IMR-90 (cell line): Measurements from ENCODE around the gene ESR2. TPM values are rescaled to one million over a fixed set of nuclear protein-coding genes. Genes with fewer than 3 reads are reported as not detected.

ENCODE experiments used
- ATAC-seq: fragments of 200-7000 bp; cut with Tn5 transposase; 2 replicates; pipeline ENCODE4 v1.9.1; 2020; ENCODE audit warnings: low read depth, mild to moderate bottlenecking, moderate library complexity
- BruUV-seq: library from RNA; stranded (reverse); fragments of 400-500 nt; replicated peaks from 2 replicates; lab custom pipeline; 2021; lab: Mats Ljungman, UMichigan
- CTCF ChIA-PET: fragments of 300-600 bp; formaldehyde crosslinking; extraction: SDS; loops from one replicate; lab custom pipeline; 2021; ENCODE audit warnings: antibody characterized with exemption; lab: Yijun Ruan, JAX
- POLR2A ChIA-PET: fragments of 300-600 bp; sonication (Branson Sonifier 250); formaldehyde crosslinking; loops from one replicate; lab custom pipeline; 2022; ENCODE audit warnings: antibody characterized with exemption; ENCODE audit not compliant: unreplicated experiment; lab: Charles Lee
- DNase-seq: peaks from one replicate; pipeline ENCODE4 v3.0.0; 2013
- H2AFZ ChIP-seq: replicated peaks from 2 replicates; pipeline ENCODE3; 2013; ENCODE audit warnings: low read length, mild to moderate bottlenecking; ENCODE audit not compliant: poor library complexity
- H2AK5ac ChIP-seq: 2 replicates; pipeline ENCODE4 v1.6.1; 2013; ENCODE audit warnings: low read depth, low read length, inconsistent platforms
- H2AK9ac ChIP-seq: replicated peaks from 2 replicates; pipeline ENCODE3; 2013; ENCODE audit warnings: mild to moderate bottlenecking, low read depth, low read length, moderate library complexity; ENCODE audit not compliant: poor library complexity
- H2BK120ac ChIP-seq: 2 replicates; pipeline ENCODE4 v1.6.1; 2013; ENCODE audit warnings: low read depth, low read length, inconsistent platforms
- H2BK15ac ChIP-seq: 3 replicates; pipeline ENCODE4 v1.6.1; 2013; ENCODE audit warnings: low read depth, low read length, inconsistent platforms
- H2BK20ac ChIP-seq: 2 replicates; pipeline ENCODE4 v1.6.1; 2013; ENCODE audit warnings: low read depth, mild to moderate bottlenecking, inconsistent platforms, low read length, moderate library complexity
- H2BK5ac ChIP-seq: 2 replicates; pipeline ENCODE4 v1.6.1; 2013; ENCODE audit warnings: mild to moderate bottlenecking, low read depth, low read length, inconsistent platforms; ENCODE audit not compliant: poor library complexity, severe bottlenecking
- H3K14ac ChIP-seq: replicated peaks from 2 replicates; pipeline ENCODE4 v1.6.1; 2013; ENCODE audit warnings: low read depth, low read length, inconsistent platforms
- H3K18ac ChIP-seq: 2 replicates; pipeline ENCODE4 v1.6.1; 2013; ENCODE audit warnings: low read depth, low read length, control low read depth
- H3K23ac ChIP-seq: 2 replicates; pipeline ENCODE4 v1.6.1; 2013; ENCODE audit warnings: low read depth, low read length, inconsistent platforms
- H3K27ac ChIP-seq: 2 replicates; pipeline ENCODE4 v1.5.1; 2013; ENCODE audit warnings: mild to moderate bottlenecking, control low read depth, low read length; ENCODE audit not compliant: insufficient read depth
- H3K27me3 ChIP-seq: 2 replicates; pipeline ENCODE4 v1.6.1; 2013; ENCODE audit warnings: low read length; ENCODE audit not compliant: control insufficient read depth, insufficient read depth
- H3K36me3 ChIP-seq: 2 replicates; pipeline ENCODE4 v1.6.1; 2013; ENCODE audit warnings: low read length, mixed read lengths; ENCODE audit not compliant: control insufficient read depth, insufficient read depth
- H3K4ac ChIP-seq: 2 replicates; pipeline ENCODE4 v1.6.1; 2013; ENCODE audit warnings: low read depth, low read length, inconsistent platforms
- H3K4me1 ChIP-seq: 2 replicates; pipeline ENCODE4 v1.6.1; 2013; ENCODE audit warnings: low read length, mixed read lengths; ENCODE audit not compliant: control insufficient read depth, insufficient read depth
- H3K4me2 ChIP-seq: 2 replicates; pipeline ENCODE4 v1.6.1; 2013; ENCODE audit warnings: low read depth, mild to moderate bottlenecking, control low read depth, low read length, moderate library complexity
- H3K4me3 ChIP-seq: 2 replicates; pipeline ENCODE4 v1.5.1; 2013; ENCODE audit warnings: low read depth, mild to moderate bottlenecking, control low read depth, low read length, moderate library complexity; ENCODE audit not compliant: insufficient read depth
- H3K56ac ChIP-seq: 2 replicates; pipeline ENCODE4 v1.6.1; 2013; ENCODE audit warnings: low read length, inconsistent platforms; ENCODE audit not compliant: insufficient read depth; ENCODE audit errors: extremely low read depth
- H3K79me1 ChIP-seq, 2 experiments: 2 replicates each; pipeline ENCODE4 v1.6.1; 2013; ENCODE audit warnings: low read length in 2 of 2, inconsistent platforms in 1 of 2, low read depth in 1 of 2
- H3K9ac ChIP-seq: 2 replicates; pipeline ENCODE4 v1.6.1; 2013; ENCODE audit warnings: low read depth, low read length, control low read depth
- H3K9me1 ChIP-seq: 2 replicates; pipeline ENCODE4 v1.6.1; 2013; ENCODE audit warnings: low read length, inconsistent platforms; ENCODE audit not compliant: insufficient read depth
- H3K9me3 ChIP-seq: 2 replicates; pipeline ENCODE4 v1.6.1; 2013; ENCODE audit warnings: low read length; ENCODE audit not compliant: control insufficient read depth, insufficient read depth
- H4K20me1 ChIP-seq: 2 replicates; pipeline ENCODE4 v1.6.1; 2013; ENCODE audit warnings: low read length, inconsistent platforms; ENCODE audit not compliant: insufficient read depth
- H4K5ac ChIP-seq: 2 replicates; pipeline ENCODE4 v1.6.1; 2013; ENCODE audit warnings: mild to moderate bottlenecking, low read depth, low read length, control low read depth
- H4K8ac ChIP-seq, 2 experiments: 2 replicates each; pipeline ENCODE4 v1.6.1; 2013; ENCODE audit warnings: low read depth in 2 of 2, low read length in 2 of 2, control low read depth in 1 of 2, inconsistent platforms in 1 of 2
- H4K91ac ChIP-seq: 2 replicates; pipeline ENCODE4 v1.6.1; 2013; ENCODE audit warnings: low read depth, low read length, inconsistent platforms; ENCODE audit not compliant: insufficient read depth
- BHLHE40 ChIP-seq: fragments of 150-350 bp; IDR thresholded peaks from 2 replicates; pipeline ENCODE4 v1.6.1; 2016; ENCODE audit warnings: mild to moderate bottlenecking, low read depth, low read length
- CEBPB ChIP-seq: IDR thresholded peaks from 2 replicates; pipeline ENCODE4 v1.6.1; 2012; ENCODE audit warnings: low read depth, low read length, improper control_type of control experiment
- FOS ChIP-seq: fragments of 150-350 bp; IDR thresholded peaks from 2 replicates; pipeline ENCODE4 v1.6.1; 2016; ENCODE audit warnings: low read depth, low read length
- MAFK ChIP-seq: IDR thresholded peaks from 2 replicates; pipeline ENCODE4 v1.6.1; 2012; ENCODE audit warnings: low read depth, low read length, improper control_type of control experiment
- MAZ ChIP-seq: IDR thresholded peaks from 2 replicates; pipeline ENCODE4 v1.6.1; 2012; ENCODE audit warnings: low read depth, mild to moderate bottlenecking, low read length, improper control_type of control experiment, moderate library complexity, borderline replicate concordance
- MXI1 ChIP-seq: IDR thresholded peaks from 2 replicates; pipeline ENCODE4 v1.6.1; 2012; ENCODE audit warnings: low read depth, mild to moderate bottlenecking, low read length, moderate library complexity, borderline replicate concordance
- NFE2L2 ChIP-seq: fragments of 150-350 bp; IDR thresholded peaks from 2 replicates; pipeline ENCODE4 v1.6.1; 2016; ENCODE audit warnings: low read depth, mild to moderate bottlenecking, low read length
- POLR2A ChIP-seq: IDR thresholded peaks from 2 replicates; pipeline ENCODE4 v1.6.1; 2012; ENCODE audit warnings: mild to moderate bottlenecking, low read depth, low read length
- RAD21 ChIP-seq: IDR thresholded peaks from 2 replicates; pipeline ENCODE4 v1.6.1; 2012; ENCODE audit warnings: low read length, improper control_type of control experiment
- RFX5 ChIP-seq: IDR thresholded peaks from 2 replicates; pipeline ENCODE4 v1.8.0; 2012; ENCODE audit warnings: low read depth, mild to moderate bottlenecking, low read length, moderate library complexity
- SMC3 ChIP-seq: fragments of 150-350 bp; IDR thresholded peaks from 2 replicates; pipeline ENCODE4 v1.6.1; 2016; ENCODE audit warnings: low read depth, mild to moderate bottlenecking, antibody characterized with exemption, low read length, moderate library complexity
- WGBS, 2 experiments: methylation state at CpG; one replicate each; pipeline versions ENCODE4 v1.1.5 to v1.1.7; 2013; ENCODE audit warnings: missing lambda C conversion rate in 2 of 2; ENCODE audit not compliant: insufficient read length in 1 of 2; ENCODE audit errors: extremely low coverage in 2 of 2; 5-methylcytosine and 5-hydroxymethylcytosine counted together
- dilution Hi-C: fragments of 300-500 bp; cut with HindIII; formaldehyde crosslinking; loops from one replicate; pipeline ENCODE4 v1.14.3; 2018; ENCODE audit warnings: low sequenced_read_pairs; ENCODE audit not compliant: unreplicated experiment
- in situ Hi-C: fragments of 300-500 bp; cut with MboI; formaldehyde crosslinking; loops from 3 replicates; pipeline ENCODE4 v1.14.3; 2019; ENCODE audit warnings: low sequenced_read_pairs, inconsistent platforms, mixed read lengths
- intact Hi-C: fragments of 100-400 bp; cut with micrococcal nuclease; formaldehyde crosslinking; loops from 2 replicates; pipeline ENCODE4 v1.10.0; 2022
- polyA plus RNA-seq, 3 experiments: library from polyadenylated mRNA; depleted of rRNA; stranded (reverse); fragments of >200 nt; gene quantifications; 2 replicates each; pipeline ENCODE4 v1.2.3, GENCODE V29; 2012; ENCODE audit warnings: low replicate concordance in 1 of 3
- total RNA-seq: library from RNA; depleted of rRNA; stranded (reverse); fragments of >200 nt; gene quantifications from 2 replicates; pipeline ENCODE4 v1.2.3, GENCODE V29; 2012
- TF ChIP-seq, protein P1 (sequence below): conservative IDR thresholded peaks from 2 replicates; pipeline ENCODE4 v1.5.1; 2012; ENCODE audit warnings: mild to moderate bottlenecking, low read depth, low read length, improper control_type of control experiment
- TF ChIP-seq, protein P2 (sequence below): fragments of 150-350 bp; IDR thresholded peaks from 2 replicates; pipeline ENCODE4 v1.6.1; 2016; ENCODE audit warnings: low read depth, mild to moderate bottlenecking, low read length, moderate library complexity, borderline replicate concordance
- TF ChIP-seq, protein P3 (sequence below): fragments of 150-350 bp; IDR thresholded peaks from 2 replicates; pipeline ENCODE4 v1.6.1; 2017; ENCODE audit warnings: mild to moderate bottlenecking, antibody characterized with exemption, low read length, low read depth

ESR2 gene
- total and polyA plus RNA-seq, 2 of the 4 experiments (the other 2 are of a cell fraction) = under 0.01 to 0.03 TPM

DNA sequence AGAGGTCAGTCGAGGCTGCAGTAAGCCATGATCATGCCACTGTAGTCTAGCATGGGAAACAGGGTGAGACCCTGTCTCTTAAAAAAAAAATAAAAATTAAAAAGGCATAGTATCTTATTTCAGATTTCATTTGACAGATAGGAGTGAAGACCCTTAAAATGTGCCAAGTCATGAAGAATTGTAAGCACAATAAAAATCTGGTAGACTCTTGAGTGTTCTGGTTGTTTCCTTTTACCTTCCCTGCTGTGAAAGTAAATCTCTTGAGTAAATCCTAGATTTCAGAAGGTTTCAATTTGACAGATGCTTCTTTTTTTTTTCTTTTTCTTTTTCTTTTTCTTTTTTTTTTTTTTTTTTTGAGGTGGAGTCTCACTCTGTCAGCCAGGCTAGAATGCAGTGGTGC, 109.0 kb downstream of the ESR2 start (continued):
- TF ChIP-seq, protein P1, sequence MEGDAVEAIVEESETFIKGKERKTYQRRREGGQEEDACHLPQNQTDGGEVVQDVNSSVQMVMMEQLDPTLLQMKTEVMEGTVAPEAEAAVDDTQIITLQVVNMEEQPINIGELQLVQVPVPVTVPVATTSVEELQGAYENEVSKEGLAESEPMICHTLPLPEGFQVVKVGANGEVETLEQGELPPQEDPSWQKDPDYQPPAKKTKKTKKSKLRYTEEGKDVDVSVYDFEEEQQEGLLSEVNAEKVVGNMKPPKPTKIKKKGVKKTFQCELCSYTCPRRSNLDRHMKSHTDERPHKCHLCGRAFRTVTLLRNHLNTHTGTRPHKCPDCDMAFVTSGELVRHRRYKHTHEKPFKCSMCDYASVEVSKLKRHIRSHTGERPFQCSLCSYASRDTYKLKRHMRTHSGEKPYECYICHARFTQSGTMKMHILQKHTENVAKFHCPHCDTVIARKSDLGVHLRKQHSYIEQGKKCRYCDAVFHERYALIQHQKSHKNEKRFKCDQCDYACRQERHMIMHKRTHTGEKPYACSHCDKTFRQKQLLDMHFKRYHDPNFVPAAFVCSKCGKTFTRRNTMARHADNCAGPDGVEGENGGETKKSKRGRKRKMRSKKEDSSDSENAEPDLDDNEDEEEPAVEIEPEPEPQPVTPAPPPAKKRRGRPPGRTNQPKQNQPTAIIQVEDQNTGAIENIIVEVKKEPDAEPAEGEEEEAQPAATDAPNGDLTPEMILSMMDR = no peak

DNA sequence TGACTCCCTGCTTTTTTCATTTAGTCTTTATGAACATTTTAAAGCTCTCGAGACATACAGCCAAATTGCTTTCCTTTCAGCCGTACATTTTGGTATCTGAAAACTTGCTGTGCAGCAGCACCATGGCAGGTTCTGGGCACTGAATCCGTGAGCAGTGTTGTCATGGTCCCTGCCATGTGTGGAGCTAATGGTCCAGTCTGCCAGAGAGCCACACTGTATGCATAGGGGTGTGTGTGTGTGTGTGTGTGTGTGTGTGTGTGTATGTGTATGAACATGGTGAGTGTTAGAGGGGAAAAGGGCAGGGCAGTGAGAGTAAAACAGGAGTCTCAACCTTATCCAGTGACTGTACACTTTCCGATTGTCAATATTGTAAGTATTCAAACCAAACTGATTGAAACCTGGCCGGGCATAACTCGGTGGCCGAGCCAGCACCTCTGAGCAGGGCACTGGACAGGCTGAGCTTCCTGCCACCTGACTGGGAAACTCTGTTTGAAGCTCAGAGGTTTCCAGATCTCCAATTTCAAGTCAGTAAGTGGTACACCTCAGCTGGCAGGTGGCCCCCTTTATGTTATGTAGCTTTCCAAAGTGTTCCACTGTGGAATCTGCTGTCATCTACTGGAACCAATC, 110.0 kb downstream of the ESR2 start:
- no peak overlapping the region for H2AFZ ChIP-seq
- no peak overlapping the region for H3K9ac ChIP-seq
- ChIA-PET CTCF (interaction anchor here (0.5 to 1.2 kb wide), 4 partner anchors 10 to 432 kb away, joined by 3 to 6 read pairs (median 3); no protein-coding TSS in a partner anchor), POLR2A (interaction anchor here (0.6 kb wide), 1 partner anchor 48 kb away, joined by 3 read pairs; no protein-coding TSS in a partner anchor)
- no peak overlapping the region for H2AK5ac ChIP-seq
- no peak overlapping the region for H4K91ac ChIP-seq
- intact Hi-C loops (no loop called here), in situ Hi-C loops (no loop called here), dilution Hi-C loops (no loop called here)
- H3K56ac ChIP-seq = no peak overlapping the region
- H2BK5ac ChIP-seq = no peak overlapping the region
- H4K5ac ChIP-seq = no peak overlapping the region
- no peak overlapping the region for H3K4me2 ChIP-seq
- no peak overlapping the region for H2BK120ac ChIP-seq
- no peak overlapping the region for H3K14ac ChIP-seq
- DNase-seq (no peak), ATAC-seq (no peak)
- H3K9me1 ChIP-seq = no peaks in the 10 kb centered on the region
- no peaks in the 10 kb centered on the region for H3K4me1 ChIP-seq
- WGBS, 2 experiments = 80% methylated on average over 5 of the region's 7 CpGs; no CpG with 5 or more reads in 1 of the 2 experiments
- H3K27ac ChIP-seq = no peak overlapping the region
- no peak overlapping the region for H3K23ac ChIP-seq
- BruUV-seq = no TSS peak
- no peak overlapping the region for H4K8ac ChIP-seq
- no peak overlapping the region for H2BK15ac ChIP-seq
- no peaks in the 10 kb centered on the region for H3K36me3 ChIP-seq
- no peak overlapping the region for H2BK20ac ChIP-seq
- no peaks in the 10 kb centered on the region for H4K20me1 ChIP-seq
- H3K4ac ChIP-seq = no peak overlapping the region
- no peaks in the 10 kb centered on the region for H3K79me1 ChIP-seq
- peak overlapping the region; percentile 6 for H2AK9ac ChIP-seq
- H3K9me3 ChIP-seq = no peaks in the 10 kb centered on the region
- no peak overlapping the region for H3K18ac ChIP-seq
- no peaks in the 10 kb centered on the region for H3K27me3 ChIP-seq
- no peak overlapping the region for H3K4me3 ChIP-seq
- TF ChIP-seq RAD21 (no peak), CEBPB (no peak), MXI1 (no peak), NFE2L2 (no peak), FOS (no peak), BHLHE40 (no peak), RFX5 (no peak), SMC3 (no peak), MAFK (no peak), MAZ (no peak), POLR2A (no peak)
- TF ChIP-seq, protein P2, sequence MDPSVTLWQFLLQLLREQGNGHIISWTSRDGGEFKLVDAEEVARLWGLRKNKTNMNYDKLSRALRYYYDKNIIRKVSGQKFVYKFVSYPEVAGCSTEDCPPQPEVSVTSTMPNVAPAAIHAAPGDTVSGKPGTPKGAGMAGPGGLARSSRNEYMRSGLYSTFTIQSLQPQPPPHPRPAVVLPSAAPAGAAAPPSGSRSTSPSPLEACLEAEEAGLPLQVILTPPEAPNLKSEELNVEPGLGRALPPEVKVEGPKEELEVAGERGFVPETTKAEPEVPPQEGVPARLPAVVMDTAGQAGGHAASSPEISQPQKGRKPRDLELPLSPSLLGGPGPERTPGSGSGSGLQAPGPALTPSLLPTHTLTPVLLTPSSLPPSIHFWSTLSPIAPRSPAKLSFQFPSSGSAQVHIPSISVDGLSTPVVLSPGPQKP = no peak
- TF ChIP-seq, protein P3, sequence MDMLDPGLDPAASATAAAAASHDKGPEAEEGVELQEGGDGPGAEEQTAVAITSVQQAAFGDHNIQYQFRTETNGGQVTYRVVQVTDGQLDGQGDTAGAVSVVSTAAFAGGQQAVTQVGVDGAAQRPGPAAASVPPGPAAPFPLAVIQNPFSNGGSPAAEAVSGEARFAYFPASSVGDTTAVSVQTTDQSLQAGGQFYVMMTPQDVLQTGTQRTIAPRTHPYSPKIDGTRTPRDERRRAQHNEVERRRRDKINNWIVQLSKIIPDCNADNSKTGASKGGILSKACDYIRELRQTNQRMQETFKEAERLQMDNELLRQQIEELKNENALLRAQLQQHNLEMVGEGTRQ = no peak
